Retinal pigment epithelial cell (primary cell): Measurements from ENCODE around the gene DARS1.

Source experiments
- DNase-seq: peaks from one replicate; pipeline ENCODE4 v3.0.0-alpha.2; 2010; ENCODE audit warnings: low read depth
- H3K4me3 ChIP-seq: 2 replicates; pipeline ENCODE4 v1.5.1; 2011; ENCODE audit warnings: mild to moderate bottlenecking, low read length, control low read depth, moderate library complexity
- CTCF ChIP-seq: conservative IDR thresholded peaks from 2 replicates; pipeline ENCODE4 v1.5.1; 2011; ENCODE audit warnings: low read depth, low read length, control low read depth, inconsistent platforms

The DARS1 gene

GRCh38 chr2:136008205-136008865 is 22.9 kb upstream of the DARS1 start:
- TF ChIP-seq CTCF = no peak
- no peak for DNase-seq
- no peak overlapping the region for H3K4me3 ChIP-seq

GRCh38 chr2:136006658-136007057 is 21.2 kb upstream of the DARS1 start:
- no peak for TF ChIP-seq CTCF
- no peak overlapping the region for H3K4me3 ChIP-seq
- no peak for DNase-seq

GRCh38 chr2:136005462-136006196 is 20.2 kb upstream of the DARS1 start:
- DNase-seq = no peak
- H3K4me3 ChIP-seq = no peak overlapping the region
- TF ChIP-seq CTCF = no peak

GRCh38 chr2:136004965-136005364 is 19.5 kb upstream of the DARS1 start:
- no peak for TF ChIP-seq CTCF
- DNase-seq = no peak
- H3K4me3 ChIP-seq = no peak overlapping the region

GRCh38 chr2:136001131-136001530 is 15.7 kb upstream of the DARS1 start:
- no peak for TF ChIP-seq CTCF
- DNase-seq = no peak
- no peak overlapping the region for H3K4me3 ChIP-seq

- no peak for DNase-seq
- H3K4me3 ChIP-seq = no peak overlapping the region
- TF ChIP-seq CTCF = no peak
Measured at GRCh38 chr2:136000502-136000901, 15.1 kb upstream of the DARS1 start.

- no peak for TF ChIP-seq CTCF
- H3K4me3 ChIP-seq = no peak overlapping the region
Measured at GRCh38 chr2:135999899-136000298, 14.5 kb upstream of the DARS1 start.

More at GRCh38 chr2:135999899-136000298, 14.5 kb upstream of the DARS1 start:
- DNase-seq = no peak
